Right lobe of liver (tissue), 4 donors: Measurements from ENCODE around the gene BTBD1.
"Not testable (repeated sequence)": the region's sequence is repeated elsewhere in the genome, so short reads cannot be mapped to it uniquely, and the experiment has no call there.

Experiments
- POLR2A ChIP-seq: fragments of 450-650 bp; IDR thresholded peaks from one replicate; pipeline ENCODE4 v1.6.1; 2017; ENCODE audit warnings: antibody characterized with exemption, mild to moderate bottlenecking
- TF ChIP-seq, protein P1 (sequence below), 4 donors: fragments of 200-600 bp in 3 of 4; fragments of 450-650 bp in 1 of 4; IDR thresholded peaks; one replicate each; pipeline versions ENCODE4 v1.5.1 to v1.8.0; 2016 to 2022; ENCODE audit warnings: antibody characterized with exemption in 4 of 4, mild to moderate bottlenecking in 2 of 4
- donor health status: DM: no; HTN: no; CAD: no.
- donor health status: DM: no; HTN: no; CAD: no.
- donor health status: DM: no; HTN: yes; CAD: no.

DNA sequence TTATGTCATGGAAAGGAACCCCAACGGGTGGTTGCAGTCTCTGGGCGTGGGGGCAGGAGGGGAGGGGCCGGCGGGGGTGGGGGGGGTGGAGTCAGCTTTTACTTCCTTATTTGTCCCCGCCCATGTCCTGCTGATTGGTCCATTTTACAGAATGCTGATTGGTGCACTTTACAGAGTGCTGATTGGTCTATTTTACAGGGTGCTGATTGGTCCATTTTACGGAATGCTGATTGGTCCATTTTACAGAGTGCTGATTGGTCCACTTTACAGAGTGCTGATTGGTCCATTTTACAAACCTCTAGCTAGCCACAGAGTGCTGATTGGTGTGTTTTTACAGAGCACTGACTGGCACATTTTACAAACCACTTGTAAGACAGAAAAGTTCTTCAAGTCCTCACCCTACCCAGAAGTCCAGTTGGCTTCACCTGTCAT is 2.2 kb upstream of the BTBD1 start:
- TF ChIP-seq, protein P1, sequence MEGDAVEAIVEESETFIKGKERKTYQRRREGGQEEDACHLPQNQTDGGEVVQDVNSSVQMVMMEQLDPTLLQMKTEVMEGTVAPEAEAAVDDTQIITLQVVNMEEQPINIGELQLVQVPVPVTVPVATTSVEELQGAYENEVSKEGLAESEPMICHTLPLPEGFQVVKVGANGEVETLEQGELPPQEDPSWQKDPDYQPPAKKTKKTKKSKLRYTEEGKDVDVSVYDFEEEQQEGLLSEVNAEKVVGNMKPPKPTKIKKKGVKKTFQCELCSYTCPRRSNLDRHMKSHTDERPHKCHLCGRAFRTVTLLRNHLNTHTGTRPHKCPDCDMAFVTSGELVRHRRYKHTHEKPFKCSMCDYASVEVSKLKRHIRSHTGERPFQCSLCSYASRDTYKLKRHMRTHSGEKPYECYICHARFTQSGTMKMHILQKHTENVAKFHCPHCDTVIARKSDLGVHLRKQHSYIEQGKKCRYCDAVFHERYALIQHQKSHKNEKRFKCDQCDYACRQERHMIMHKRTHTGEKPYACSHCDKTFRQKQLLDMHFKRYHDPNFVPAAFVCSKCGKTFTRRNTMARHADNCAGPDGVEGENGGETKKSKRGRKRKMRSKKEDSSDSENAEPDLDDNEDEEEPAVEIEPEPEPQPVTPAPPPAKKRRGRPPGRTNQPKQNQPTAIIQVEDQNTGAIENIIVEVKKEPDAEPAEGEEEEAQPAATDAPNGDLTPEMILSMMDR (IDR thresholded peaks at IDR 0.05) = not testable (repeated sequence)
- not testable (repeated sequence) for TF ChIP-seq POLR2A
